Measurements from ENCODE around the gene KLF11.

- no peak for TF ChIP-seq POLR2A (IDR thresholded peaks at IDR 0.05; ENCODE audit: low read depth, low read length)
- no peak for TF ChIP-seq SPI1 (IDR thresholded peaks at IDR 0.05; ENCODE audit: low read depth, low read length)
Observed at GRCh38 chr2:10019602-10020400, 23.5 kb upstream of the KLF11 start.

Data from GM12891 (cell line).